DMS79 (cell line): ENCODE measurements around the gene THSD7B.
"Not testable (repeated sequence)": the region's sequence is repeated elsewhere in the genome, so short reads cannot be mapped to it uniquely, and the experiment has no call there.

ENCODE experiments used
- DNase-seq: peaks from one replicate; lab custom pipeline; 2025; lab: John Stamatoyannopoulos, UW

Gene THSD7B

GRCh38 chr2:137566387-137566786, 801.0 kb downstream of the THSD7B start:
- no peak for DNase-seq

- DNase-seq, result no peak
Measured at GRCh38 chr2:137570484-137570883, 805.1 kb downstream of the THSD7B start.

GRCh38 chr2:137587834-137588233, 822.5 kb downstream of the THSD7B start:
- DNase-seq, result not testable (repeated sequence)

- DNase-seq, result not testable (repeated sequence)
Measured at GRCh38 chr2:137588578-137588977, 823.2 kb downstream of the THSD7B start.

GRCh38 chr2:137590102-137590501, 824.8 kb downstream of the THSD7B start:
- DNase-seq, result no peak

- DNase-seq, result no peak
Measured at GRCh38 chr2:137607722-137608318, 842.5 kb downstream of the THSD7B start.

GRCh38 chr2:137638932-137639331, 873.6 kb downstream of the THSD7B start:
- DNase-seq, result no peak

GRCh38 chr2:137644731-137645130, 879.4 kb downstream of the THSD7B start:
- DNase-seq, result no peak

GRCh38 chr2:137654046-137654445, 888.7 kb downstream of the THSD7B start:
- no peak for DNase-seq

GRCh38 chr2:137655814-137656213, 890.5 kb downstream of the THSD7B start:
- no peak for DNase-seq

- DNase-seq, result no peak
Measured at GRCh38 chr2:137658433-137658832, 893.1 kb downstream of the THSD7B start.

GRCh38 chr2:137659616-137660015, 894.3 kb downstream of the THSD7B start:
- peak; percentile 29 for DNase-seq

GRCh38 chr2:137670111-137670510, 904.8 kb downstream of the THSD7B start:
- DNase-seq, result no peak

GRCh38 chr2:137672989-137673552, 907.7 kb downstream of the THSD7B start:
- DNase-seq, result no peak

- DNase-seq, result no peak
Measured at GRCh38 chr2:137674991-137675390, 909.6 kb downstream of the THSD7B start.

- peak; percentile 64 for DNase-seq
Measured at GRCh38 chr2:137675584-137676327, 910.4 kb downstream of the THSD7B start.

- DNase-seq, result no peak
Measured at GRCh38 chr2:137676346-137676745, 911.0 kb downstream of the THSD7B start.

GRCh38 chr2:137677466-137677865, 912.1 kb downstream of the THSD7B start:
- DNase-seq, result no peak

GRCh38 chr2:137689549-137689948, 924.2 kb downstream of the THSD7B start:
- DNase-seq, result no peak

GRCh38 chr2:137693534-137693933, 928.2 kb downstream of the THSD7B start:
- no peak for DNase-seq

GRCh38 chr2:137696916-137697315, 931.6 kb downstream of the THSD7B start:
- DNase-seq, result no peak

GRCh38 chr2:137700250-137700649, 934.9 kb downstream of the THSD7B start:
- not testable (repeated sequence) for DNase-seq

GRCh38 chr2:137700681-137701080, 935.3 kb downstream of the THSD7B start:
- no peak for DNase-seq
